NCI-H2196 (cell line): ENCODE measurements around the gene OGT.
"Not testable (repeated sequence)": the region's sequence is repeated elsewhere in the genome, so short reads cannot be mapped to it uniquely, and the experiment has no call there.

Experiments used
- DNase-seq: peaks from one replicate; lab custom pipeline; 2025; ENCODE audit not compliant: unreplicated experiment; lab: John Stamatoyannopoulos, UW

OGT gene

GRCh38 chrX:71579990-71580380 is 47.1 kb downstream of the OGT start:
- DNase-seq: no peak

- DNase-seq: no peak
These were observed 48.3 kb downstream of the OGT start for GRCh38 chrX:71581210-71581609.

- DNase-seq: no peak
These were observed 54.0 kb downstream of the OGT start for GRCh38 chrX:71586929-71587328.

- DNase-seq: not testable (repeated sequence)
These were observed 60.3 kb downstream of the OGT start for GRCh38 chrX:71593210-71593609.

GRCh38 chrX:71599965-71600364 is 67.1 kb downstream of the OGT start:
- DNase-seq: no peak

- DNase-seq: no peak
These were observed 70.7 kb downstream of the OGT start for GRCh38 chrX:71603618-71604017.

GRCh38 chrX:71604141-71604540 is 71.2 kb downstream of the OGT start:
- DNase-seq: no peak

GRCh38 chrX:71604796-71605568 is 72.1 kb downstream of the OGT start:
- no peak for DNase-seq

GRCh38 chrX:71606536-71607216 is 73.8 kb downstream of the OGT start:
- no peak for DNase-seq

GRCh38 chrX:71607488-71607887 is 74.6 kb downstream of the OGT start:
- no peak for DNase-seq

GRCh38 chrX:71609095-71609750 is 76.3 kb downstream of the OGT start:
- DNase-seq: no peak

- not testable (repeated sequence) for DNase-seq
These were observed 78.8 kb downstream of the OGT start for GRCh38 chrX:71611736-71612135.

- no peak for DNase-seq
These were observed 79.4 kb downstream of the OGT start for GRCh38 chrX:71612256-71612655.

GRCh38 chrX:71615056-71615455 is 82.2 kb downstream of the OGT start:
- no peak for DNase-seq

GRCh38 chrX:71615954-71616353 is 83.0 kb downstream of the OGT start:
- DNase-seq: no peak

- no peak for DNase-seq
These were observed 84.0 kb downstream of the OGT start for GRCh38 chrX:71616672-71617529.

- DNase-seq: no peak
These were observed 84.8 kb downstream of the OGT start for GRCh38 chrX:71617742-71618141.

GRCh38 chrX:71618303-71618721 is 85.4 kb downstream of the OGT start, which contains the start of gene CXCR3:
CXCR3 (minus strand) TSS chrX:71618511; CDS start chrX:71618449, 62 bp downstream.
- no peak for DNase-seq

GRCh38 chrX:71618787-71619186 is 85.9 kb downstream of the OGT start:
- DNase-seq: no peak

GRCh38 chrX:71619193-71619592 is 86.3 kb downstream of the OGT start:
- DNase-seq: no peak

GRCh38 chrX:71619986-71620385 is 87.1 kb downstream of the OGT start:
- no peak for DNase-seq
